ENCODE measurements around the gene FTSJ1. TPM values are rescaled to one million over a fixed set of nuclear protein-coding genes. Genes with fewer than 3 reads are reported as not detected.

The FTSJ1 gene
- total and polyA plus RNA-seq, 2 donors (not counting 1 experiment from before 2014, with no cell fraction given), result 36.6 to 55.8 TPM

GRCh38 chrX:48482526-48482925 lies 6.5 kb downstream of the FTSJ1 start:
- WGBS (ENCODE audit: insufficient coverage), result 100% methylated on average over 5 of the region's 7 CpGs
- Histone ChIP-seq H3K4me1 (ENCODE audit: control insufficient read depth in 2 of 2, insufficient read depth in 2 of 2, low read length in 2 of 2) (peaks cover 0 to 1% of the 10 kb centered on the region in 2 donors), H2AFZ (ENCODE audit: insufficient read depth, low read depth, low read length, poor library complexity, severe bottlenecking) (no peak overlapping the region), H3K4me2 (replicated peaks; ENCODE audit: low read depth, low read length, poor library complexity, severe bottlenecking) (no peak overlapping the region), H3K27ac (ENCODE audit: low read length in 2 of 2) (no peak overlapping the region), H3K9ac (ENCODE audit: low read length) (no peak overlapping the region), H3K4me3 (ENCODE audit: control extremely low read depth in 1 of 5, extremely low read depth in 1 of 5, insufficient read depth in 1 of 5, low read depth in 2 of 5, low read length in 4 of 5) (no peak overlapping the region), H3K27me3 (replicated peaks in 1 of 4; ENCODE audit: control extremely low read depth in 1 of 4, control insufficient read depth in 3 of 4, insufficient read depth in 4 of 4, low read length in 3 of 4) (no peaks in the 10 kb centered on the region), H3K36me3 (replicated peaks in 1 of 2; ENCODE audit: control extremely low read depth in 1 of 2, control insufficient read depth in 1 of 2, extremely low read depth in 1 of 2, insufficient read depth in 2 of 2, low read length in 1 of 2) (peaks cover 0 to 19% of the 10 kb centered on the region in 2 experiments), H4K20me1 (ENCODE audit: control insufficient read depth, insufficient read depth, low read length, poor library complexity, severe bottlenecking) (no peaks in the 10 kb centered on the region), H3K79me2 (ENCODE audit: control insufficient read depth, insufficient read depth, low read length) (no peaks in the 10 kb centered on the region), H3K9me3 (ENCODE audit: control extremely low read depth in 1 of 3, control insufficient read depth in 2 of 3, insufficient read depth in 1 of 3, low read length in 2 of 3) (no peaks in the 10 kb centered on the region)
- no peaks in the 10 kb centered on the region for H3K27me3 Mint-ChIP-seq
- ChIA-PET CTCF (no interaction called here), POLR2A (no interaction called here)
- no peak overlapping the region for H3K27ac Mint-ChIP-seq
- peaks cover 3% of the 10 kb centered on the region for H3K4me1 Mint-ChIP-seq
- intact Hi-C loops (cut with micrococcal nuclease), result no loop called here
- no peak overlapping the region for H3K4me3 Mint-ChIP-seq
- TF ChIP-seq CTCF (IDR thresholded peaks at IDR 0.05) (no peak), EZH2 (IDR thresholded peaks at IDR 0.05; ENCODE audit: borderline replicate concordance, insufficient read depth, low read depth, low read length, poor library complexity, severe bottlenecking) (no peak)
- DNase-seq (no peak), ATAC-seq (ENCODE audit: low read depth) (no peak)
- H3K9me3 Mint-ChIP-seq (ENCODE audit: insufficient read depth), result no peaks in the 10 kb centered on the region

GRCh38 chrX:48487362-48487798 lies 11.4 kb downstream of the FTSJ1 start:
- TF ChIP-seq CTCF (IDR thresholded peaks at IDR 0.05) (no peak), EZH2 (IDR thresholded peaks at IDR 0.05; ENCODE audit: borderline replicate concordance, insufficient read depth, low read depth, low read length, poor library complexity, severe bottlenecking) (no peak)
- POLR2A ChIA-PET, result no interaction called here
- H3K27ac ChIP-seq (ENCODE audit: low read length in 2 of 2), result no peak overlapping the region
- H3K4me1 Mint-ChIP-seq, result no peaks in the 10 kb centered on the region
- H3K27ac Mint-ChIP-seq, result no peak overlapping the region
- CTCF ChIA-PET, result no interaction called here
- H3K4me3 ChIP-seq (ENCODE audit: control extremely low read depth in 1 of 5, extremely low read depth in 1 of 5, insufficient read depth in 1 of 5, low read depth in 2 of 5, low read length in 4 of 5), result no peak overlapping the region
- DNase-seq (no peak), ATAC-seq (ENCODE audit: low read depth) (no peak)
- no peaks in the 10 kb centered on the region for H3K9me3 Mint-ChIP-seq (ENCODE audit: insufficient read depth)
- H4K20me1 ChIP-seq (ENCODE audit: control insufficient read depth, insufficient read depth, low read length, poor library complexity, severe bottlenecking), result no peaks in the 10 kb centered on the region
- no peaks in the 10 kb centered on the region for H3K27me3 ChIP-seq (replicated peaks in 1 of 4; ENCODE audit: control extremely low read depth in 1 of 4, control insufficient read depth in 3 of 4, insufficient read depth in 4 of 4, low read length in 3 of 4)
- H3K36me3 ChIP-seq (replicated peaks in 1 of 2; ENCODE audit: control extremely low read depth in 1 of 2, control insufficient read depth in 1 of 2, extremely low read depth in 1 of 2, insufficient read depth in 2 of 2, low read length in 1 of 2), result peaks cover 0 to 5% of the 10 kb centered on the region in 2 experiments
- H3K27me3 Mint-ChIP-seq, result no peaks in the 10 kb centered on the region
- H2AFZ ChIP-seq (ENCODE audit: insufficient read depth, low read depth, low read length, poor library complexity, severe bottlenecking), result no peak overlapping the region
- no peaks in the 10 kb centered on the region for H3K9me3 ChIP-seq (ENCODE audit: control extremely low read depth in 1 of 3, control insufficient read depth in 2 of 3, insufficient read depth in 1 of 3, low read length in 2 of 3)
- no peak overlapping the region for H3K4me3 Mint-ChIP-seq
- H3K9ac ChIP-seq (ENCODE audit: low read length), result no peak overlapping the region
- intact Hi-C loops (cut with micrococcal nuclease), result no loop called here
- H3K79me2 ChIP-seq (ENCODE audit: control insufficient read depth, insufficient read depth, low read length), result no peaks in the 10 kb centered on the region
- H3K4me1 ChIP-seq (ENCODE audit: control insufficient read depth in 2 of 2, insufficient read depth in 2 of 2, low read length in 2 of 2), result no peaks in the 10 kb centered on the region
- WGBS (ENCODE audit: insufficient coverage), result 87% methylated on average over 9 of the region's 10 CpGs
- H3K4me2 ChIP-seq (replicated peaks; ENCODE audit: low read depth, low read length, poor library complexity, severe bottlenecking), result no peak overlapping the region

Measured in B cell (primary cell).